K562 (cell line): ENCODE results near the gene UBE2V1. TPM values are rescaled to one million over a fixed set of nuclear protein-coding genes. Genes with fewer than 3 reads are reported as not detected.

Source experiments
- ATAC-seq: fragments of 200-7000 bp; cut with Tn5 transposase; 3 replicates; pipeline ENCODE4 v1.9.1; 2020; ENCODE audit warnings: moderate library complexity
- BruUV-seq: library from RNA; stranded (reverse); fragments of 400-500 nt; replicated peaks from 2 replicates; lab custom pipeline; 2021; lab: Mats Ljungman, UMichigan
- CTCF ChIA-PET: fragments of 300-600 bp; formaldehyde crosslinking; extraction: SDS; loops from one replicate; lab custom pipeline; 2021; ENCODE audit warnings: low intra/inter-chr PET ratio; lab: Yijun Ruan, JAX
- POLR2A ChIA-PET: fragments of 300-600, 350-650 bp; sonication (Branson Sonifier 250); formaldehyde crosslinking; extraction: SDS; loops from one replicate; lab custom pipeline; 2021; ENCODE audit warnings: antibody characterized with exemption, inconsistent platforms; lab: Yijun Ruan, JAX
- DNase-seq, 4 experiments: peaks; one replicate each; pipeline versions ENCODE4 v3.0.0 to v3.0.0-alpha.2; 2011 to 2018; ENCODE audit warnings: low spot score in 3 of 4, mixed read lengths in 3 of 4; ENCODE audit errors: extremely low read depth in 1 of 4
- FAIRE-seq: peaks from 2 replicates; lab custom pipeline; 2011; peaks lifted over from hg19 to GRCh38; lab: Jason Lieb, UNC
- H2AFZ ChIP-seq: 2 replicates; pipeline ENCODE4 v1.6.0; 2011; ENCODE audit warnings: low read depth, low read length, control low read depth, inconsistent platforms
- H3K27ac ChIP-seq: fragments of 200-600 bp; 3 replicates; pipeline ENCODE4 v1.8.0; 2011; ENCODE audit warnings: low read depth, mild to moderate bottlenecking, control low read depth, inconsistent platforms, low read length, moderate library complexity, mixed read lengths; ENCODE audit errors: extremely low read depth
- H3K27me3 ChIP-seq, 2 experiments: fragments of 300-600 bp in 1 of 2; 2 replicates in 1 of 2; 3 replicates in 1 of 2; pipeline versions ENCODE4 v1.6.0 to v1.8.0; 2011; ENCODE audit warnings: inconsistent platforms in 2 of 2, low read length in 2 of 2, mild to moderate bottlenecking in 1 of 2, mixed read lengths in 1 of 2, moderate library complexity in 1 of 2; ENCODE audit not compliant: control insufficient read depth in 2 of 2, insufficient read depth in 2 of 2
- H3K36me3 ChIP-seq: fragments of 300-600 bp; 3 replicates; pipeline ENCODE4 v1.8.0; 2011; ENCODE audit warnings: mild to moderate bottlenecking, low read length, inconsistent platforms; ENCODE audit not compliant: control insufficient read depth, insufficient read depth
- H3K4me1 ChIP-seq, 2 experiments: fragments of 200-600 bp in 1 of 2; replicated peaks in 1 of 2; 2 replicates in 1 of 2; 3 replicates in 1 of 2; pipeline versions ENCODE4 v1.5.1 to v1.8.0; 2011; ENCODE audit warnings: inconsistent platforms in 2 of 2, low read length in 2 of 2, mild to moderate bottlenecking in 1 of 2, mixed read lengths in 1 of 2, moderate library complexity in 1 of 2; ENCODE audit not compliant: control insufficient read depth in 2 of 2, insufficient read depth in 2 of 2
- H3K4me2 ChIP-seq: 2 replicates; pipeline ENCODE4 v1.6.1; 2011; ENCODE audit warnings: low read length, control low read depth, inconsistent platforms, mixed read lengths; ENCODE audit not compliant: insufficient read depth
- H3K4me3 ChIP-seq: fragments of 200-600 bp; sonication (generic), shearing (Covaris generic); 2 replicates; pipeline ENCODE4 v1.5.1; 2016; ENCODE audit warnings: control low read depth, inconsistent platforms
- H3K79me2 ChIP-seq: fragments of 200-600 bp; 3 replicates; pipeline ENCODE4 v1.8.0; 2011; ENCODE audit warnings: low read length, inconsistent platforms; ENCODE audit not compliant: control insufficient read depth, insufficient read depth
- H3K9ac ChIP-seq, 2 experiments: 2 replicates each; pipeline versions ENCODE4 v1.6.0 to v1.6.1; 2011; ENCODE audit warnings: low read depth in 2 of 2, low read length in 2 of 2, control low read depth in 1 of 2, inconsistent platforms in 1 of 2, mild to moderate bottlenecking in 1 of 2, mixed read lengths in 1 of 2; ENCODE audit not compliant: insufficient read depth in 1 of 2
- H3K9me1 ChIP-seq: one replicate; pipeline ENCODE4 v1.6.0; 2011; ENCODE audit warnings: inconsistent platforms, mild to moderate bottlenecking, low read length, moderate library complexity; ENCODE audit not compliant: control insufficient read depth, insufficient read depth
- H3K9me3 ChIP-seq: replicated peaks from 2 replicates; pipeline ENCODE4 v1.5.1; 2011; ENCODE audit warnings: low read depth, low read length, inconsistent platforms; ENCODE audit not compliant: control insufficient read depth, insufficient read depth
- H4K20me1 ChIP-seq: replicated peaks from 2 replicates; pipeline ENCODE4 v1.6.1; 2011; ENCODE audit warnings: low read length, inconsistent platforms, mixed read lengths; ENCODE audit not compliant: control insufficient read depth, insufficient read depth
- BCOR ChIP-seq: fragments of 450-650 bp; IDR thresholded peaks from 2 replicates; pipeline ENCODE4 v1.6.1; 2016
- CLOCK ChIP-seq: fragments of 250-450 bp; sonication (Bioruptor Pico); IDR thresholded peaks from 2 replicates; pipeline ENCODE4 v1.4.0; 2020; ENCODE audit warnings: mild to moderate bottlenecking, moderate library complexity, borderline replicate concordance
- RBM25 ChIP-seq: fragments of 200-400 bp; formaldehyde crosslinking; IDR thresholded peaks from 2 replicates; pipeline ENCODE4 v1.6.1; 2018; ENCODE audit warnings: low read length, low read depth, moderate library complexity; ENCODE audit not compliant: severe bottlenecking
- SNAPC5 ChIP-seq: fragments of 250-450 bp; sonication (Bioruptor Pico); IDR thresholded peaks from 2 replicates; pipeline ENCODE4 v1.8.0; 2021; ENCODE audit warnings: moderate library complexity, mild to moderate bottlenecking, inconsistent platforms
- ZFP36 ChIP-seq: fragments of 150-350 bp; IDR thresholded peaks from 2 replicates; pipeline ENCODE4 v1.6.1; 2018; ENCODE audit warnings: low read length, low read depth; ENCODE audit not compliant: partially characterized antibody
- ZKSCAN1 ChIP-seq: fragments of 150-350 bp; IDR thresholded peaks from 2 replicates; pipeline ENCODE4 v1.6.1; 2016; ENCODE audit warnings: low read depth, low read length
- ZNF780A ChIP-seq: fragments of 250-450 bp; sonication (Bioruptor Pico); IDR thresholded peaks from 2 replicates; pipeline ENCODE4 v1.5.0; 2021; ENCODE audit warnings: mild to moderate bottlenecking
- WGBS: fragments of 100-300 bp; shearing (Covaris generic); methylation state at CpG from one replicate; pipeline ENCODE4 v1.1.6; 2016; ENCODE audit warnings: low coverage, mixed read lengths; ENCODE audit not compliant: insufficient coverage; ENCODE audit errors: missing lambda C conversion rate; 5-methylcytosine and 5-hydroxymethylcytosine counted together
- in situ Hi-C: fragments of 300-500 bp; cut with MboI; formaldehyde crosslinking; loops from 4 replicates; pipeline ENCODE4 v1.15.0; 2018; ENCODE audit warnings: inconsistent platforms, mixed read lengths
- intact Hi-C: fragments of 100-400 bp; cut with micrococcal nuclease; formaldehyde crosslinking; loops from 2 replicates; pipeline ENCODE4 v1.14.2; 2022
- polyA plus RNA-seq, 8 experiments: library from polyadenylated mRNA; depleted of rRNA in 4 of 8; stranded (reverse) in 5 of 8; unstranded in 3 of 8; fragments of >200 nt; fragmentation: Nextera tagmentation in 2 of 8; fragmentation: Illumina TruSeq in 1 of 8; extraction: Ambion mirVana in 2 of 8; extraction: Trizol in 1 of 8; gene quantifications; 2 replicates each; pipeline versions ENCODE4 v1.2.1 to v1.2.3, GENCODE V29; 2011 to 2014; ENCODE audit warnings: inconsistent platforms in 1 of 8, missing spikeins in 1 of 8
- total RNA-seq, 7 experiments: library from RNA; depleted of rRNA in 6 of 7; stranded (reverse); fragments of >200 nt in 6 of 7; fragmentation: Illumina TruSeq in 2 of 7; extraction: Trizol in 2 of 7; gene quantifications; 2 replicates each; pipeline versions ENCODE4 v1.2.1 to v1.2.3, GENCODE V29; 2011 to 2021; ENCODE audit warnings: low replicate concordance in 1 of 7

UBE2V1 gene
- total and polyA plus RNA-seq, 9 of the 15 experiments (the other 6 are each of a cell fraction or from before 2014, with no cell fraction given), result 93.0 to 357 (median 119) TPM

GRCh38 chr20:50062006-50062838 lies 50.7 kb downstream of the UBE2V1 start (continued):
- TF ChIP-seq BCOR (peak; percentile 84; the same call in 1 of the 2 replicates), ZNF780A (CRISPR knock-in tag) (no peak)

GRCh38 chr20:50061151-50062005 lies 51.6 kb downstream of the UBE2V1 start:
- TF ChIP-seq RBM25, result peak; percentile 51
- peak; percentile 93 for TF ChIP-seq ZKSCAN1
- no peak for TF ChIP-seq CLOCK (CRISPR knock-in tag)
- TF ChIP-seq ZFP36, result peak; percentile 15
- TF ChIP-seq SNAPC5 (CRISPR knock-in tag), result no peak
- CTCF ChIA-PET, result no interaction called here
- H3K36me3 ChIP-seq, result no peaks in the 10 kb centered on the region
- no peaks in the 10 kb centered on the region for H4K20me1 ChIP-seq
- 50% methylated on average over 6 of the region's 6 CpGs for WGBS
- intact Hi-C loops, result no loop called here
- H3K9me3 ChIP-seq, result no peaks in the 10 kb centered on the region
- no peaks in the 10 kb centered on the region for H3K9me1 ChIP-seq
- in situ Hi-C loops, result no loop called here
- FAIRE-seq (no peak), ATAC-seq (no peak), DNase-seq (no peak)
- BruUV-seq, result no TSS peak
- H3K4me2 ChIP-seq, result no peak overlapping the region
- no peak overlapping the region for H3K9ac ChIP-seq
- POLR2A ChIA-PET, result interaction anchor here (0.7 to 2.1 kb wide), 7 partner anchors 54 to 165 kb away, joined by 3 to 7 read pairs (median 4); partner anchors contain the start of gene SNAI1
- H3K27me3 ChIP-seq, result no peaks in the 10 kb centered on the region
- no peaks in the 10 kb centered on the region for H3K79me2 ChIP-seq
- H3K4me1 ChIP-seq, result peaks cover 5 to 13% of the 10 kb centered on the region in 2 experiments; a peak in 4 of 5 replicates
- H3K4me3 ChIP-seq, result no peak overlapping the region
- no peak overlapping the region for H3K27ac ChIP-seq
- peak overlapping the region; percentile 8; the same call in 1 of the 2 replicates for H2AFZ ChIP-seq
